Mucosa of rectum (tissue), 2 donors: ENCODE data around the gene MED8.

Source experiments
- H3K27ac ChIP-seq, 2 donors: one replicate each; pipeline ENCODE4 v1.7.0; 2013; ENCODE audit warnings: inconsistent platforms in 2 of 2, low read depth in 2 of 2, low read length in 2 of 2
- H3K27me3 ChIP-seq, 2 donors: one replicate each; pipeline ENCODE4 v1.7.0; 2013; ENCODE audit warnings: low read length in 2 of 2; ENCODE audit not compliant: control insufficient read depth in 2 of 2, insufficient read depth in 2 of 2
- H3K36me3 ChIP-seq, 2 donors: one replicate each; pipeline ENCODE4 v1.7.0; 2013; ENCODE audit warnings: low read length in 2 of 2; ENCODE audit not compliant: control insufficient read depth in 2 of 2, insufficient read depth in 2 of 2
- H3K4me1 ChIP-seq, 2 donors: one replicate each; pipeline ENCODE4 v1.7.0; 2013; ENCODE audit warnings: low read length in 2 of 2, mild to moderate bottlenecking in 1 of 2; ENCODE audit not compliant: control insufficient read depth in 2 of 2, insufficient read depth in 2 of 2
- H3K4me3 ChIP-seq, 2 donors: one replicate each; pipeline ENCODE4 v1.7.0; 2013; ENCODE audit warnings: low read length in 2 of 2
- H3K9ac ChIP-seq, 2 donors: one replicate each; pipeline ENCODE4 v1.7.0; 2013; ENCODE audit warnings: low read length in 2 of 2, low read depth in 1 of 2, mild to moderate bottlenecking in 1 of 2
- H3K9me3 ChIP-seq, 2 donors: one replicate each; pipeline ENCODE4 v1.7.0; 2013; ENCODE audit warnings: low read length in 2 of 2; ENCODE audit not compliant: control insufficient read depth in 2 of 2
- donor health status: healthy.
- donor health status: Normal muscosa, but diverticular disease.

The MED8 gene

GRCh38 chr1:43360616-43361015 lies 29.0 kb downstream of the MED8 start:
- no peak overlapping the region for H3K27ac ChIP-seq
- H3K36me3 ChIP-seq: peaks cover 31 to 47% of the 10 kb centered on the region in 2 donors
- no peak overlapping the region for H3K4me3 ChIP-seq

DNA sequence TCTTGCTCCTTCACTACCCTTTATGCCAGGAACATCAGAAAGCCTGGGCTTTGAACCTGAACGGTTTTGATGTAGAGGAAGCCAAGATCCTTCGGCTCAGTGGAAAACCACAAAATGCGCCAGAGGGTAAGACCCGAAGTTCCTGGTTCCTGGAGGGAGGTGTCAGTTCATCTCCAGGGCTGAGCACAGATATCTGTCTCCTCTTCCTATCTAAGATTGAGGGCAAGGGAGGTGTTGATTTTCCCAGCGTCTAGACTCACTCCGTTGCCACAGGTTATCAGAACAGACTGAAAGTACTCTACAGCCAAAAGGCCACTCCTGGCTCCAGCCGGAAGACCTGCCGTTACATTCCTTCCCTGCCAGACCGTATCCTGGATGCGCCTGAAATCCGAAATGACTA lies 29.9 kb downstream of the MED8 start:
- H3K4me1 ChIP-seq: peaks cover 26% of the 10 kb centered on the region in 2 donors
- peak overlapping the region in 1 of 2 donors; percentile 68 for H3K4me3 ChIP-seq
- peak overlapping the region; percentile 24 to 74 for H3K9ac ChIP-seq
- no peaks in the 10 kb centered on the region for H3K27me3 ChIP-seq
- no peaks in the 10 kb centered on the region for H3K9me3 ChIP-seq
- peak overlapping the region; percentile 9 to 52 for H3K27ac ChIP-seq
- H3K36me3 ChIP-seq: peaks cover 23 to 40% of the 10 kb centered on the region in 2 donors

More at GRCh38 chr1:43360616-43361015, 29.0 kb downstream of the MED8 start:
- Histone ChIP-seq H3K9ac (no peak overlapping the region), H3K27me3 (no peaks in the 10 kb centered on the region), H3K4me1 (peaks cover 30 to 34% of the 10 kb centered on the region in 2 donors), H3K9me3 (no peaks in the 10 kb centered on the region)

- Histone ChIP-seq H3K9ac (peak within 1 kb of the TSS; percentile 83 to 97), H3K4me3 (peak within 1 kb of the TSS; percentile 87 to 92), H3K27me3 (no peaks in the 10 kb centered on the region), H3K27ac (peak within 1 kb of the TSS; percentile 92 to 98), H3K9me3 (no peaks in the 10 kb centered on the region), H3K4me1 (peaks cover 22% of the 10 kb centered on the region in 2 donors), H3K36me3 (peaks cover 16 to 33% of the 10 kb centered on the region in 2 donors)
These were observed 30.6 kb downstream of the MED8 start, which contains the start of gene CDC20 for GRCh38 chr1:43358746-43359693. Gene CDC20, plus strand, starts transcription at chr1:43358981. Its CDS starts 235 bp downstream, at chr1:43359216.

DNA sequence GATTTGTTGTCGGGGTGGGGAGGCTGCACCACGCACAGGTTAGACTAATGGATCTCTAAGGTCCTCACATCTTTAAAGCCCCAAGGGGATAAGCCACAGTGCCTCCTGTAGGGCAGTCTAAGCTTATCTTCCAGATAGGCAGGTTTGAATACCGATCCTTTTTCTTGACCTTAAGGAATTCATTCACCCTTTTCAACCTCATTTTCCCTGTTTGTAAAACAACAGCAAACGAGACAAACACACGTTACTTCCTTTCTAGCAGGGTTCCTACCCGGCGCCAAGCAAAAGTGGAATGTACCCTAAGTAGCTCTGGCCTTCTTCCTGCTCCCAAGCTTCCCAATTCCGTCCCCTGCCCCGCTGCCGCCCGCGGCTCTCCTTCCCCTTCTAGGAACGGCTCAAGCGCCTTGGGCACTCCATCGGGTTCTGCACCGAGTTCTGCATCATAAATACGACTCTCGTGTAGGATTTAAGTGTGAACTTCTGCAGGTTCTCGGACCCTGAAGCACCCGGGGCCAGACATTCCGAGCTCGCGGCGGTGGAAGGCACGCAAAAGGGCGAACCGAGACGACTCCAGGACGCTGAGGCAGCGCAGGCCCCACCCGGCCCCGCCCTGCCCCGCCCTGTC lies 31.4 kb downstream of the MED8 start:
- no peaks in the 10 kb centered on the region for H3K27me3 ChIP-seq
- peaks cover 9 to 26% of the 10 kb centered on the region in 2 donors for H3K36me3 ChIP-seq
- peak overlapping the region; percentile 92 to 98 for H3K27ac ChIP-seq
- H3K4me3 ChIP-seq: peak overlapping the region; percentile 87 to 92
- peaks cover 15 to 18% of the 10 kb centered on the region in 2 donors for H3K4me1 ChIP-seq
- peak overlapping the region; percentile 83 to 97 for H3K9ac ChIP-seq
- no peaks in the 10 kb centered on the region for H3K9me3 ChIP-seq

GRCh38 chr1:43357251-43357650 lies 32.3 kb downstream of the MED8 start:
- Histone ChIP-seq H3K27ac (no peak overlapping the region), H3K4me1 (peaks cover 15 to 18% of the 10 kb centered on the region in 2 donors), H3K9me3 (no peaks in the 10 kb centered on the region), H3K36me3 (peaks cover 5 to 19% of the 10 kb centered on the region in 2 donors), H3K4me3 (no peak overlapping the region), H3K9ac (no peak overlapping the region), H3K27me3 (no peaks in the 10 kb centered on the region)

DNA sequence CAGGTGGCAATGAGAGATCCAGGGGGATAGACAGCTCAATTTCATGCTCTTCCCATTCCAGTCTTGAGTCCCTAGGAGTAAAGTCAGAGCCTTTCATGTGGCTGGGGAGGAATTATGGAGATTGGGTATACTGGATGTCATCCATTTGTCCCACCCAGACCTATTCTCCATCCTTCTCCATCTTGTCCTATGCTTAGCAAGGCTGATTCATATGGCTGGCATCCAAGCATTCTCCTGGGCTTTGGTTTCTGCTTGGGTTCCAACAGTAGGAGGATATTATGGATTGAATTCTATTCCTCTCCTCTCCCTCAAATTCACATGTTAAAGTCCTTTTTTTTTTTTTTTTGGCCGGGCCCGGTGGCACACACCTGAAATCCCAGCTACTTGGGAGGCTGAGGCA lies 34.7 kb downstream of the MED8 start:
- Histone ChIP-seq H3K4me1 (peaks cover 10 to 15% of the 10 kb centered on the region in 2 donors), H3K9me3 (no peaks in the 10 kb centered on the region), H3K27me3 (no peaks in the 10 kb centered on the region), H3K27ac (no peak overlapping the region), H3K36me3 (no peaks in the 10 kb centered on the region), H3K9ac (no peak overlapping the region), H3K4me3 (no peak overlapping the region)

DNA sequence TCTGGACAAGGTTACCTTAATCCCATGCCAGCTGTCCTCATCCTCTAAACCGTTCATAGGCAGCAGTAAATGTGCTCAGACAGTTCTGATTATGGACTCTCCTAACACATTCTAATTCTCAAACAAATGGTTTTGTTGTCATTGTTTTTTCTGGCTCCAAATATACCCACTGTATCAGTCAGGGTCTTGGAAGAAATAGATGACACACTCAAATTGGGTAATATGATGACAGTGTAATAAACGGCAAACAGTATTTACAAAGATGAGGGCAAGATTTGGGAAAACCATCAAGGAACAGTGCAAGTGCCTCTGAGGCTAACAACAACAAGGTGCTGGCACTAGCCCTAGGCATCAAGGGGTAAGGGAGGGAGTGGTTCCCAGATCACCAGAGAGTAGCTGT lies 35.1 kb downstream of the MED8 start:
- H3K9me3 ChIP-seq: no peaks in the 10 kb centered on the region
- H3K4me1 ChIP-seq: peaks cover 14 to 15% of the 10 kb centered on the region in 2 donors
- H3K4me3 ChIP-seq: no peak overlapping the region
- H3K36me3 ChIP-seq: no peaks in the 10 kb centered on the region
- no peaks in the 10 kb centered on the region for H3K27me3 ChIP-seq
- no peak overlapping the region for H3K27ac ChIP-seq
- no peak overlapping the region for H3K9ac ChIP-seq

DNA sequence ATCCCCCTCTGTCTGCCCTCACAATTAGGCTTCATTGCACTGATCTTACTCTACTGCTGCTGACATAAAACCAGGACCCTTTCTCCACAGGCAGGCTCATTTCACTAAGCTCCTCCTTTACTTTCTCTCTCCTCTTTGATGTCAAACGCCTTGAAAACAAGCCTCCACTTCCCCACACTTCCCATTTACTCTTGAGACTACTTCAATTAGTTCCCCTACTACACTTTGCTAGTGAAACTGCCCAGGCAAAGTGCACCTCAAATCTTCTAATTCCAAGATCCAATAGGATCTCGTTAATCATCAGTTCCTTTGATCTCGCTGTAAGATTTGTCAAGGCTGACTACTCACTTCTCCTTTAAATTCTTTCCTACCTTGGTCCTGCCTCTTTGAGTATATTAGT lies 36.7 kb downstream of the MED8 start:
- Histone ChIP-seq H3K36me3 (no peaks in the 10 kb centered on the region), H3K9me3 (no peaks in the 10 kb centered on the region), H3K4me1 (peaks cover 17 to 18% of the 10 kb centered on the region in 2 donors), H3K4me3 (no peak overlapping the region), H3K9ac (no peak overlapping the region), H3K27ac (no peak overlapping the region), H3K27me3 (no peaks in the 10 kb centered on the region)

DNA sequence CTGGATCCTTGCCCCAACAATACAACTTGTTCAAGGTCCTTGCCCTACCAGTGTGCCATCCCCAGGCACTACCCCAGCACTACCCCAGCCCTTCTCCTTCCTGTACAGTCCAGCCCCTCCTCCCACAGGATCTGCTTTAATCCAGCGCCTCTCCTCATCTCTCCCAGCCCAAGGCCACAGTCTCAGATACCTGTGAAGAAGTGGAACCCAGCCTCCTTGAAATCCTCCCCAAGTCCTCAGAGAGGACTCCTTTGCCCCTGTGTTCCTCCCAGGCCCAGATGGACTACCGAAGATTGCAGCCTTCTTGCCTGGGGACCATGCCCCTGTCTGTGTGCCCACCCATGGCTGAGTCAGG lies 37.3 kb downstream of the MED8 start:
- Histone ChIP-seq H3K27ac (peak overlapping the region in 1 of 2 donors; percentile 30), H3K9ac (no peak overlapping the region), H3K36me3 (no peaks in the 10 kb centered on the region), H3K9me3 (no peaks in the 10 kb centered on the region), H3K4me1 (peaks cover 16% of the 10 kb centered on the region in 2 donors), H3K4me3 (no peak overlapping the region), H3K27me3 (no peaks in the 10 kb centered on the region)
